ENCODE results near the gene XXYLT1.

Gene XXYLT1

GRCh38 chr3:195159117-195159813, 111.7 kb downstream of the XXYLT1 start:
- in situ Hi-C loops (cut with HindIII; ENCODE audit: low sequenced_read_pairs) = no loop called here

- in situ Hi-C loops (cut with HindIII; ENCODE audit: low sequenced_read_pairs) = no loop called here
Measured at GRCh38 chr3:195156286-195156890, 114.6 kb downstream of the XXYLT1 start.

GRCh38 chr3:195155570-195156241, 115.3 kb downstream of the XXYLT1 start:
- in situ Hi-C loops (cut with HindIII; ENCODE audit: low sequenced_read_pairs) = no loop called here

- in situ Hi-C loops (cut with HindIII; ENCODE audit: low sequenced_read_pairs) = loop anchor here (5.0 kb wide), 2 partner anchors 43 to 57 kb away; no protein-coding TSS in a partner anchor
Measured at GRCh38 chr3:195154793-195155535, 116.0 kb downstream of the XXYLT1 start.

GRCh38 chr3:195154111-195154791, 116.7 kb downstream of the XXYLT1 start:
- in situ Hi-C loops (cut with HindIII; ENCODE audit: low sequenced_read_pairs) = loop anchor here (5.0 kb wide), 2 partner anchors 42 to 58 kb away; no protein-coding TSS in a partner anchor

GRCh38 chr3:195153653-195154052, 117.3 kb downstream of the XXYLT1 start:
- in situ Hi-C loops (cut with HindIII; ENCODE audit: low sequenced_read_pairs) = loop anchor here (5.0 kb wide), 2 partner anchors 41 to 59 kb away; no protein-coding TSS in a partner anchor

- in situ Hi-C loops (cut with HindIII; ENCODE audit: low sequenced_read_pairs) = loop anchor here (5.0 kb wide), 2 partner anchors 41 to 59 kb away; no protein-coding TSS in a partner anchor
Measured at GRCh38 chr3:195153130-195153529, 117.8 kb downstream of the XXYLT1 start.

DNA sequence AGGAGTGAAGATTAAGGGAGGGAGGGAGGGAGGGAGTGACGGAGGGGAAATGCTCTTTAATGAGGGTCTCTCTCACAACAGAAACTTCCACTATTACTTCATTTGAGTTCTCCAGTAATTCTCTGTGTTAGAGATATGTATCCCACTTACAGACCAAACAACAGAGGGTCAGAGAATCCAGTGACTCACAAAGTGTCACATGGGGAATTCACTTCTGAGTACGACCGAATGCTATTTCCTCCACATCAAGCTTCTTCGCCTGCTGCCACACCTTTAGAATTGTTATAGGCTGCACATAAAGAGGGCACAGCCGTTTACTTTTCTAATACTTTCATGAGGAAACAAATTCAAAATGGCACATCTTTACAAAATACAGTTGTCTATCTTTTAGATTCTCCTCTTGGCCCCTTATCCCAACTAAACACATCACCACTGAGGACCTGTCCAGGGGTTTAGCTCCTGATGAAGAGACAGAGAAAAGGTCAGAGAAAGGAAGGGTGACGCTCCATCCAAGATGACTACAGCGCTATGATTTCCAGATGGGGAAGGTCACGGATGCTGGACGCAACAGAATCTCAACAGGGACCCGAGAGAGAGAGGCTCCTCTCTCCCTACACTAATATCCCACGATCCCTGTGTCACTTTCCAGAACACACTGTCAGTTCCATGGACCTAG, 119.0 kb downstream of the XXYLT1 start:
- in situ Hi-C loops (cut with HindIII; ENCODE audit: low sequenced_read_pairs) = loop anchor here (5.0 kb wide), 2 partner anchors 40 to 60 kb away; no protein-coding TSS in a partner anchor

- in situ Hi-C loops (cut with HindIII; ENCODE audit: low sequenced_read_pairs) = loop anchor here (5.0 kb wide), 2 partner anchors 39 to 61 kb away; no protein-coding TSS in a partner anchor
Measured at GRCh38 chr3:195151402-195151801, 119.6 kb downstream of the XXYLT1 start.

- in situ Hi-C loops (cut with HindIII; ENCODE audit: low sequenced_read_pairs) = loop anchor here (5.0 kb wide), 2 partner anchors 38 to 62 kb away; no protein-coding TSS in a partner anchor
Measured at GRCh38 chr3:195150181-195151118, 120.5 kb downstream of the XXYLT1 start.

- in situ Hi-C loops (cut with HindIII; ENCODE audit: low sequenced_read_pairs) = loop anchor here (5.0 kb wide), 2 partner anchors 37 to 63 kb away; no protein-coding TSS in a partner anchor
Measured at GRCh38 chr3:195149292-195150030, 121.5 kb downstream of the XXYLT1 start.

- in situ Hi-C loops (cut with HindIII; ENCODE audit: low sequenced_read_pairs) = no loop called here
Measured at GRCh38 chr3:195148549-195148948, 122.4 kb downstream of the XXYLT1 start.

- in situ Hi-C loops (cut with HindIII; ENCODE audit: low sequenced_read_pairs) = no loop called here
Measured at GRCh38 chr3:195147649-195148080, 123.3 kb downstream of the XXYLT1 start.

GRCh38 chr3:195146131-195146530, 124.8 kb downstream of the XXYLT1 start:
- in situ Hi-C loops (cut with HindIII; ENCODE audit: low sequenced_read_pairs) = no loop called here

GRCh38 chr3:195145579-195145978, 125.4 kb downstream of the XXYLT1 start:
- in situ Hi-C loops (cut with HindIII; ENCODE audit: low sequenced_read_pairs) = no loop called here

- in situ Hi-C loops (cut with HindIII; ENCODE audit: low sequenced_read_pairs) = no loop called here
Measured at GRCh38 chr3:195143221-195143620, 127.7 kb downstream of the XXYLT1 start.

- in situ Hi-C loops (cut with HindIII; ENCODE audit: low sequenced_read_pairs) = no loop called here
Measured at GRCh38 chr3:195142519-195142918, 128.4 kb downstream of the XXYLT1 start.

Data from endothelial cell of hepatic sinusoid (primary cell).